ENCODE data around the gene BBX.
"Not testable (repeated sequence)": the region's sequence is repeated elsewhere in the genome, so short reads cannot be mapped to it uniquely, and the experiment has no call there.

The BBX gene

DNA sequence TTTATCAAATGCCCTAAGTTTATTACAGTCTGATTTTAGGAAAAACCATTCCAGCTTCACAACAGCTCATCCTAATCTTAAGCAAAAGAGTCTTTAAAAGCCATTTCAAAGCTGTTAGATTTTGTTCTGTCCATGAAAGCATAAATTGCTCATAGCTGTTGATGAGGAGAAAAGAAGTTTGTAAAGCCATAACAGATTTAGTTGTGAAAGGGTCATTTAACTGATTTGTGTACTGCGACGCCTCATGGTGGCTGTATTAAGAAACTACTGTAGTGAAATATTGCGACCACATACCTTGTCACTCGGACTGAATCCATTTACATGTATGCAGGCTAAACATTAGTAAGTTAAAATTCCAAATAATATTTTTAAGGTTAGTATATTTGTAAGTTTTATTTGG lies 20.9 kb downstream of the BBX start:
- peak; percentile 36 for DNase-seq

DNA sequence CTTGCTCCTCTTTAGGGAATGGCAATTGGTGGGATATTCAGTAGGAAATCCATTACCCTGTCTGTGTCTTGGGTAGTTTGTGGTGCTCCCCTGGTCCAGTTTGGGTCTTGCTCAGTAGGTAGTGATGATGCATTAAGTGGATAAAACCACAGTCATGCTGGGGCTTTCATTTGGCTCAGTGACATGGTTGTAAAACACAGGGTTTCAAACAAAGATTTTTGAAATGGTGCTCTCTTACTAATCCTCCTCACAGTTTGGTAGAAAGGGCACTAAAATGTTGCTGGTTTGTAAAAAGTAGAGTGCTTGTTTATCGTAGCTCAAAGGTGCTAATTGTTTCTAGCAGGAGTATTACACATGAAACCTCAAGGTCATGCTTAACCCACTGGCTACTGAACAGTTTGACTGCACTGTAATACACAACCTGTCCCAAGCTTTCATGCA lies 22.9 kb downstream of the BBX start:
- no peak for DNase-seq

DNA sequence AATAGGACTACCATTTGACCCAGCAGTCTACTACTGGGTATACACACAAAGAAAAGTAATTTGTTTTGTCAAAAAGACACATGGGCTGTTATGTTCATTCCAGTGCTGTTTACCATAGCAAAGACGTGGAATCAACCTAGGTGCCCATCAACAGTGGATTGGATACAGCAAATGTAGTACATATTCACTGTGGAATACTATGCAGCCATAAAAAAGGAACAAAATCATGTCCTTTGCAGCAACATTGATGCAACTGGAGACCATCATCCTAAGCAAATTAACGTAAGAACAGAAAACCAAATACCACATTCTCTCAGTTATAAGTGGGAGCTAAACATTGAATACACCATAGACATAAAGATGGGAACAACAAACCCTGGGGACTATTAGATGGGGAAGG lies 25.8 kb downstream of the BBX start:
- DNase-seq, result no peak

DNA sequence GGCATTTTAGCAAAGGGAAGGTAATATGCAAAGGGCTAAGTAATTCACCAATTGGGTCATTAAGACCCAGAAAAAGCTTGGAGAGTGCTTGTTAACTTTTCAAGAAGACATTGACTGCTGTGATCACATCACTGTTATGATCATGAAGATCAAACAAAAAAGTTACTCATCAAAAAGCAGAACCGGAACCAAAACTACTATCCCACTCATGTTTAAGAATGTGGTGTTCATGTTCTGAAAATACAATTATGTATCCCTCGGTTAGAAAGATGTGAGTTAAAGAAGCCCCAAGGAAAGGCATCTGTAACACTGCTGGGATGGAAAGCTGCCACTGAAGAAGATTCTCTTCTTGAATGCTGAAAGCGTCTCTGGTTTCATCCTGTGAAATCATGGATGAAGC lies 32.6 kb downstream of the BBX start:
- no peak for DNase-seq

DNA sequence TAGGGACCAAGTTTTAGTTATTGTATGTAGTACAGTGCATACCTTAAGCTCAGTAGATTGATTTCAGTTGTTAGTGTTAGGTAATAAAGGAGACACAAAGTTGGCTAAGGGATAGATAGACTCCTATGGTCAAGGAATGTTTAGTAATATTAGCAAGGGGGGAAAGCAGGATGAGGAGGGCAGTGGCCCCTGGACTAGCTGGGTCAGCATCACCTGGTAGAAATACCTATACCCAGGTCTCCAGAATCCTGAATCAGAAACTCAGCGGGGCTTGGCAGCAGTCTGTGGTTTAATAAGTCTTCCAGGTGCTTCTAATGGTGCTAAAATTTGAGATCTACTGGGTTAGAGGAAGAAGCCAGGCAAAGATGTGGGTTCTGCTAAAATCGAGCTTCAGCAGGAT lies 35.0 kb downstream of the BBX start:
- no peak for DNase-seq

DNA sequence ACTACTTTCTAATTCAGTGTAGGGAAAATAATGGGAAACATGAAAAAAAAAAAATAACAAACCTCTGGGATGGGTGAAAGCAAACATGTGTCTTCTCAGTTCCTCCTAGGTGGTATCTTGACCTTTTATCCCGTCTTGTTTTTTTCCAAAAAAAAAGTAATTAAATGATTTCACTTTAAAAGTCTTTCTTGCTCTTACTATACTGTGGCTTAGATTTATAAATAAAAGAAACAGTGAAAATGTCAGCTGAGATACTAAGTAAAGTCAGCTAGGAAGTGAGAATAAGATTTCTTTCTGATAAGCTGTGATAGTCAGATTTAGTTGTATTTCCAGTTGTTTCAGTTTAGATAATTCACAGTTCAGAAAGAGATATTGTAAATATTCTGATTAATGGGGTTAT lies 37.4 kb downstream of the BBX start:
- no peak for DNase-seq

DNA sequence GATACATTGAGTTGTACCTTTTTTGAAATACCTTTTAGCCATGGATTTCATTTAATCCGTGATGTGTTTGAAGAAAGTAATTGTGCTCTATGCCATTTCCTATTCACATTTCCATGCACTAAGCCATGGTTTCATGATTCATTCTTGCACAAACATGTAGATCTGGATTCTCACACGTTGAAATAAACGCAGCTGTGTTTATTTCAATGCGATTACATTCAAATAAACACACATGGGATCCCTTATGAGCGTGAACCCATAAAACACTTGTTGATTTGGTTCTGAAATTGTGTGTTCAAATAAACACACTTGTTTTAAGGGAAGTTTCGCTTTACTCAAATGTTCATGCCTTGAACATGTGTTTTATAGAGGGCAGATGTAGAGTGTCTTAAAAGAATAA lies 39.2 kb downstream of the BBX start:
- no peak for DNase-seq

DNA sequence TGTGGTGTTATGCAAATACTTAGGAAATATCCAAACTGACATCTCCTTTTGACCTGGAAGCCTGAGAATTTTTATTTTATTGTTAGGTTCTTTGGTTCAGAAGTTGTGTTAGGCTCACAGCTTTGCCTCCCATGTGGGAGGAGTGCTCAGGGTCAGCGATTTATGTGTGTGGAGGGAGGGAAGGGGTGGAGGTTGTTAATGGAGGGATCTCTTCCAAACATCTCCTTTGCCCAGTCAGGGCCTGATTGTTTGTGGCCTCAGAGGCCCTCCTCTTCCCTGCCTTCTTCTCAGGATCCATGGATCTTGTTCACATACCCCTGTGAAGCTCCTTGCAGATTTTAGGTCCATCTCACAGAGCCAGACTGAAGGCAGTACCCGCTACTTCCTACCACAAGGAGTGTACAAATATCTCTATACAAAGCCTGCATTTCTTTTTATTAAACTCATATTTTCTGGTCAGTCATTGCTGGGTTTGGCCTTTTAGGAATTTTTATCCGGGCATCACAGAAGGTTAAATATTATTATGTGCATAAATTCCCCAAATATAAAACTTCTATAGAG lies 40.3 kb downstream of the BBX start:
- no peak for DNase-seq

DNA sequence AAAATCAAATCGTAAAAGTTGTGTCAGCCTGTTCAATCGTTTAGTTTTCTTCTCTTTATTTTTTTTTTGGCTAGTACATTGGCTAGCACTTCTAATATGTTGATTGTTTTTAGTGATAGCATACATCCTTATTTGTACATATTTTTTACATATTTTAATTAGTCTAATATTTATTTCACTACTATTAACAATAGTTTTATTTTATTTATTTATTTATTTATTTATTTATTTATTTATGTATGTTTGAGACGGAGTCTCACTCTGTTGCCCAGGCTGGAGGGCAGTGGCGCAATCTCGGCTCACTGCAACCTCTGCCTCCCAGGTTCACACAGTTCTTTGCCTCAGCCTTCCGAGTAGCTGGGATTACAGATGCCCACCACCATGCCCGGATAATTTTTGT lies 42.5 kb downstream of the BBX start:
- not testable (repeated sequence) for DNase-seq

DNA sequence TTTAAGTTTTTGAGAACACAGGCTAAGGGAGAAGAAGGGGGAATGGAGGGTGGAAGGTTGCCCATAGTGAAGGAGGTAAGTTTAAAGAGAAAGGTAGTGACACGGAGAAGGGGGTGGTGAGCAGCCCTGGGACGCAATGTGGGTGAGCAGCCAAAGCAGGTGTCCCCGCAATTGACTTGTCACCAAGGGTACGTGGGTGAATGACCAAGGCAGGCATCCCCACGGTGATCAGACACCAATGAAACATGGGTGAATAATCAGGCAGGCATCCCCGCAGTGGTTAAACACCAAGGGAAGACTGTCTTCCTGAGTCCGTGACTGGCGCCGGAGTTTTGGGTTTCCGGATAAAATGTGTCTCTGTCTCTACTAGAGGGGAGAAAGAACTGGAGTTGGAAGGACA lies 48.3 kb downstream of the BBX start:
- not testable (repeated sequence) for DNase-seq

DNA sequence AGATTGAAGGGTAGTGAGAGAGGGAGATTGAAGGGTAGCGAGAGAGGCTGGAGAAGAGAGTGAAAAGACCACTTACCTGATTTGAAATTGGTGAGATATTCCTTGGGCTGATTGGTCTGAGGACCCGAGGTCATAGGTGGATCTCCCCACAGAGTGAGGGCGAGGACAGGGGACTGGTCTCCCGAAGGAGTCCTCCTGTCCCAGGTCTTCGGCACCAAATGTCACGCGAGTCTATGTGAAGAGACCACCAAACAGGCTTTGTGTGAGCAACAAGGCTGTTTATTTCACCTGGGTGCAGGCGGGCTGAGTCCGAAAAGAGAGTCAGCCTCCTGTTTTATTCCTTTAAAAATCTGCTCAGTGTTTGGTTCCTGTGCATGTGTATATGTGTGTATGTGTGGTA lies 48.7 kb downstream of the BBX start:
- not testable (repeated sequence) for DNase-seq

DNA sequence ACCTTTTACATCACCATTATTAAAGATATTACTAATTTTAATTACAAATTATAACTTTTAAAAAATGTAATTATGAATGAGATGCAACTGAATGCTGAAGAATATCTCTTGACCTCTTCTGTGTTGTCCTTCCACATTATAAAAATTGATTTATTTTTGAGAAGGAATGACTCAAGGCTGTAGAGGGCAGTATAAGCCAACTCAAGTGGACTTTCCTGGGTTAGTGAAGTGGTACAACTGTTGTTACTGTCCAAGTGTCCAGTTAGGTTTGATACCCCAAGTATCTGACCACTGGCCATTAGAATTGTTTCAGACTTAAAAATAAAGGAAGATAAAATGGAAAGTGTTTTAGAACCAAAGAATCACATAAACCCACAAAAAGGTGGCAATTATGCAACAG lies 51.9 kb downstream of the BBX start:
- DNase-seq, result peak; percentile 48

DNA sequence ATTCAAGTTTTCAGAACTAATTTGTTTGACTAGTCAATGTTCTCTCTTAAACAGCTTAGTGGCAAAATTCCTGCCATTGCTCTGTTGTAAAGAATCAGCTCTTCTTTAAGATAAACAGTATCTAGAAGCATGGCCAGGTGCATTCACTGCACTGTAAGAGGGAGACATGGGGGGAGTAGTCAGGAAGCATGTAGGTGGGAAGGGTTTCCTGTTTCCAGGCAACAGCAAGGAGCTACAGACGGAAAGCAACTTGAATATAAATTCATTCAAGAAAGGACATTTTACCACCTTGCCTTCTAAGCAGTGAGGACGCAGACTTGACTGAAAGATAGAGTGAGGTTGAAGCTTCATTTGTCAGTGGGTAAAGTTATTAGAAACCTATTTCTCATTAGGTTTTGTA lies 55.3 kb downstream of the BBX start:
- DNase-seq, result peak; percentile 35

DNA sequence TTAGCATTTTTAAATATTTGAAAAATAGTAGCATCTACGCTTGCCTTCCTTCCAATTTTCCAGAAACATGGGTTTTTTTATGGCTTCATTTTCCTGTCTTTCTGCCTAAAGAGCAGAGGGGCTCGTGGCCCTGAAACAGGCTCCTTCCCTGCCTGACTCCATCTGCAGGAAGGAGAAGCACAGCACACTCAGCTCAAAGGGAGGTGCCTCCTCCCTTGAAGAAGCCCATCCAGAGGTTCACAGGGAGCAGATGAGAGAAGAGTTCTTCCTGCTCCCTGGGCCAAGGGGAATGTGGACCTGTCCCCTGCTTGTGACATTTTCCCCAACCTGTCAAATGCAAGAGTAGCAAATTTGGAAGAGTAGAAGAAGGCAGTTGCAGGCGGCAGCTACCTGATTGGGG lies 55.8 kb downstream of the BBX start:
- no peak for DNase-seq

DNA sequence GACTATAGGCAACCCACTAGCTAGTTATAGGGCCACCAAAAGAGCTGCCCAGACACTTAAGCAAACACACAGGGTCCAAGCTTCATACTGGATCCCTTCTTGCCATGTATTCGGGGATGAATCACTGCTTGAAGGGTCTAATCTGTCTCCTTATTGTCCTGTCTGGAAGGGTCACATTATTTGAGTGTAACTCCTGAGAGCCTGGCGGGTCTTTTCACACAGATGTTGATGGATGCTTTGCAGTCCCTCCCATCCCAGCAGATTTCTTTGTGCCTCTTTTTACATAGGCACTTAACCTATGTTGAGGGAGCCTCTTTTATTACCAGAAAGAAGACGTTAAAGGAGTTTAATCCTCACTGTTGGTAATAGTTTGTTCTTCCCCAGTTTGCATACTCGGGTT lies 56.6 kb downstream of the BBX start:
- DNase-seq, result no peak

DNA sequence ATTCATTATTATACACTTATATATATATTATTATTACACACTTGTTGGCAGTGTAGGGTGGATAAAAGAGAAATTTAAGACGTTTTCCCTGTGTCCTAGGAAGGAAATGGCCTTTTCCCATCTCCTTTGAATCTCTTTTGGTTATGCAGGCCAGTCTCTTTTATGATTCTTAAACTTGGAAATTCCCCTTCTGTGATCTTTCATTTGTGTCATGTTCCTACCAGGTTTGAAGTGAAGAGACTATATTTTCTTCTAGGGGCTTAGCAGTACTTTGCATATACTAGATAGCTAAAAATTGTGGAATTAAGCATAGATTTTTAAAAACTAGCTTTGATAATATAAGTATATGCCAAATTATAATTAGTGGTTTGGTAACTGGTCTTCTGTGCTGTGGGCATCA lies 58.5 kb downstream of the BBX start:
- no peak for DNase-seq

DNA sequence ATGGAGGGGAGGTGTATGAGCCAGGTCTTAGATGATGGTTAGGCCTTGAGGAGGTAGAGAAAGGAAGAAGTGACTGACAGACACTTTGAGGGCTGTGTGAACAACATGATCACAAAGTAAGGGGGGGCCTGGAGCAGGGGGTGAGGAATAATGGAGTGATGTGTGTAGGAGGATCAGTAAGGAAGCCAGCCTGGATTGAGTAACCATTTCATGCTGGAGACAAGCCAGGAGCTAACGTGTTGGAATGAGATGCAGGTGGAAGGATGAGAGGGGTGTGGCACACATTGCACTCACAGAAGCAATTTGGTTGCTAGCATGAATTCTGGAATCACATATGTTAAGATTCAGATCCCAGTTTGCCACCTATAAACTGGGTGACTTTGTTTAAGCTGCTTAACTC lies 65.5 kb downstream of the BBX start:
- DNase-seq, result peak; percentile 5

DNA sequence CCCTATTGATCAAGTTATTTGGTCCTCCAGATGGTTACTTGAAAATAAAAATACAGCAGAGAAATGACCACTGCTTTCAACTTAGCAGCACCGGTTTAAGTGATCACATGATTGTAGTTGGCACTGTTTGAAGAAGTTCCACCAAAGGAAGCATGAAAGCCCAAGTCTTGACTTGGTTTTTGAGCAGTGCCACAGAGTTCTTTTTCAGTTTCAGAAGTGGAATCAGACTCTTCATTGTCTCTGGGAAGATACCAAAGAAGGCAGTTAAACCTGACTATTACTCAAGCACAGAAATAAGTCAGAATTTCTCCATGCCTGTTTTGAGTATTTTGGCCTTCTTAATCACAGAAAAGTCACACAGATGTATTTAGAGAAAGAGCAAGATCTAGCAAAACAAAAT lies 66.7 kb downstream of the BBX start:
- DNase-seq, result no peak

DNA sequence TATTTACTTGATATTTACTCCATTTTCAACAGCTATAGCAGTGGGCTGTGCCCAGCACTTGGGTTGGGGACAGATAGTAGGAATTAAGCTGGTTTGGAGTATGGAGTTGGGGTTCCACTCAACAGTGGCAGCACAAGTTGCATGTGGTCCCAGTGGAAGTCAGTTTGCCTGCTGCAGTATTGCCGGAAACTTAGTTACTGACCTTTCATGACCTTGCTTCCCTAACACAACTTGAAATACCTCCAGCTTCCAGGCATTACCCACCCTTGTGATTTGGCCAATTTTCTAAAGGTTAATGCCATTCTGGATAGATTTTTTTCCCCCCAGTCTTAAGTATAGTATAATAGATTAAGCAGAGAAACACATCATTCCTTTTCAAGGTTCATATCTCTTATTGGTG lies 68.0 kb downstream of the BBX start:
- no peak for DNase-seq

DNA sequence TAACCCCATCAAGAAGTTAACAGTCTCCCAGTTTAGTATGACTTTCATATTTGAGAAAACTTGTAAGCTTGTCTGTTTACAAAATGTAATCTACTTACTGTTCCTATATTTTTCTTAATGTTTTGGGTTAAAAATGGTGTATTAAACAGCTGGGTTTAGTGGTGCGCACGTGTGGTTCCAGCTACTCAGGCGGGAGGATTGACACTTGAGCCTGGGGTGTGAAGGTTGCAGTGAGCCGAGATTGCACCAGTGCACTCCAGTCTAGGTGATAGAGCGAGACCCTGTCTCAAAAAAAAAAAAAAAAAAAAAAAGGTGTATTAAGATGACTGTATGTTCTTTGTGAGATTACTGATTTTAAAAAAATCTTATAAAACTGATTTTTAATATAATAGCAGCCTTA lies 69.3 kb downstream of the BBX start:
- DNase-seq, result no peak

DNA sequence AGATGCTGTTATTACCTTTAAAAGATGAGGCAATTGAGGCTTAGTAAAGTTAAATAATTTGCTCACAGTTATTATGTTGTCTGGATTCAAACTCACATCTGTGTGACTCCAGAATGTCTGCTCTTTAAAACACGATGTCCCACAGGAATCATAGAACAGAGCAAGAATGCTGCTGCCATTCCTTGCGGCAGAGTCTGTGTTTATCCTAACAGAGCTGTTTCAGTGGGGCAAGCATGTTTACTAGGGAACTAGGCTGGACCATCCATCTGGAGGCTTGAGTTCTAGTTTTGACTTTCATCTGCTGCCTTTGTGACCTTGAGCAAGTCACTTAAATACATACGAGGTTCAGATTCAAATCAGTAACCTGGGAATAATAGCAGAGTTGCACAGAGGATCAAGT lies 72.1 kb downstream of the BBX start:
- DNase-seq, result no peak

DNA sequence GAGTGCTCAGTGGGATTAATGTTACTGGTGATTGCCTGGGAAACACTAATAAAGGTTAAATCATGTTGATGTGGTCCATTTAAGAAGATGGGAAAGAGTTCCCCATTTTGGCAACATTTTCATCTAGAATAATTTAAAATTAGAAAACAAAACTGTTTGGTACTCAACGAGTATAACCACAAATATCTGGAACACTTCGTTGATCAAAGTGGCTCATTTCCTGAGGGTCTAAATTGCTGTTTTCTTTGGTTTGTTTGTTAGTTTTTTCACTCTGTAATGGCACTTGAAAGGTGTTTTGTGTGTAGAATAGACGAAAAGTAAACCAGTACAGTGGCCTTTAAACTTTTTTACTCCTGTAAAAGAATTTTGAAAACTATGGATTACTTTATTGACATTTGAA lies 73.9 kb downstream of the BBX start:
- no peak for DNase-seq

DNA sequence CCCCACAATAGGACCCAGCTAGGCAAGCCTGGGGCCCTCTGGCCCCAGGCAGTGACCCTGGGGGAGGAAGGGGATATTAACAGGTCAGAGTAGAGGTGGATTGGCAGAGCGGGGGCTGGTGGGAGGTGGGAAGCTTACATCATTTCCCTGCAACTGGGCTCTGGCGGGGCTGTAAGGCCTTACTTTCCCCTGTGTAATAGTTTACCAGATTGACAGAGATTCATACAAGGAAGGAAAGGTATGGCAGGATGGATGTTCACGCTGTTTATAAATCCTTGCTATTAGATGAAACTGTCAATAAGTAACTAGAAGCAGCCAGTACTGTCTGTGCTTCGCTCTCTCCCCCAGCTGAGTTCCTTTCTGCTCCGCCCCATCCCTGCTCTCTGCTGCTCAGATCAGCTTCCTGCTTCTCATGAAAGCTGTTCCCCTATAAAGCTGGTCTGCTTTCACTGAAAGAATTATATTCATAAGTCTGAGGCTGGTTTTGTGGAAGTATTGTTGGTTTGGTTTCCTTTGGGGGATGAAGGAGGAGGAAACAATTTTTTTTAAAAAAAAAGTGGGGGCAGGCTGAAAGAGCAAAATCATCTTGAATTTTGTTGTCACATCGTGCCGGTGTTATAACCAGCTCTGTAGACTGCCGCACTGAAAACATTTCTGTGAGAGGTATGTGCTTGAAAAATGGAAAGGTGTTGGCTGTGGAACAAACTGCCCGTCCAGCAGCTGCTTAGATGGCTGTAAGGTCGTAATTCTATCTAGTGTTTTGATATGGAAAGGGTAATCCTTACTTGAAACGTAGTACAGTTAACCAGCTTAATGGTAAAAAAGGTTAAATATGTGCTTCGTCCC lies 76.4 kb downstream of the BBX start:
- DNase-seq, result peak; percentile 85

DNA sequence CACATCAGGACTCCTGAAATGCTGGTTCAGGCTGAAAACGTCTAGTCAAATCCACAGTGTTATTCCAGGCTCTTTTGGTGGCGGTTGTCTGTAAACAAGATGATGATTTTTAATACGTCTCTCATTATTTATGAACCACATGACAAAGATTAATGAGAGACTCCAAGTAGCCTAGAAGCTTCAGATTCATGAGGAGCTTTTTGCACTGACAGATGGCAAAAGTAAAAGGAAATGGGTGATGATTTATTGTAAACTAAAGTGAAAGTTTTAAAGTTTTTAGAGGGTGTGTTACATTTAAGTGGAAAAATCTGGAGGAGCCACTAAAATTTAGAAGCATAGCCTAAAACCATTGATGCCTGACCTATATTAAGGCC lies 77.0 kb downstream of the BBX start:
- peak; percentile 51 for DNase-seq

DNA sequence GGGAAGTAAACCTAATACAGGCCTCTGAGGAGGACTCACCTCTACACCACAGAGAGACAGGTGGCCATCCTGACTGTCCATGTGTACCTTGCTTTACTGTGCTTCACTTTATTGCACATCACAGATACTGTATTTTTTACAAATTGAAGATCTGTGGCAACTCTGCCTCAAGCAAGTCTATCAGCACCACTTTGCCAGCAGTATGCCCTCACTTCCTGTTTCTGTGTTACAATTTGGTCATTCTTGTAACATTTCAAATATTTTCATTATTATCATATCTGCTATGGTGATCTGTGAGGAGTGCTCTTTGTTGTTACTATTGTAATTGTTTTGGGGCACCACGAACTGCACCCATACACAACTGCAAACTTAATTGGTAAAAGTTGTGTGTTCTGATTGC lies 78.0 kb downstream of the BBX start:
- no peak for DNase-seq

Data from NCI-H146 (cell line).